GF-D8 (cell line): Measurements from ENCODE around the gene TRAPPC12.
"Not testable (repeated sequence)": the region's sequence is repeated elsewhere in the genome, so short reads cannot be mapped to it uniquely, and the experiment has no call there.

Experiments used
- DNase-seq: peaks from one replicate; lab custom pipeline; 2025; lab: John Stamatoyannopoulos, UW

The TRAPPC12 gene

DNA sequence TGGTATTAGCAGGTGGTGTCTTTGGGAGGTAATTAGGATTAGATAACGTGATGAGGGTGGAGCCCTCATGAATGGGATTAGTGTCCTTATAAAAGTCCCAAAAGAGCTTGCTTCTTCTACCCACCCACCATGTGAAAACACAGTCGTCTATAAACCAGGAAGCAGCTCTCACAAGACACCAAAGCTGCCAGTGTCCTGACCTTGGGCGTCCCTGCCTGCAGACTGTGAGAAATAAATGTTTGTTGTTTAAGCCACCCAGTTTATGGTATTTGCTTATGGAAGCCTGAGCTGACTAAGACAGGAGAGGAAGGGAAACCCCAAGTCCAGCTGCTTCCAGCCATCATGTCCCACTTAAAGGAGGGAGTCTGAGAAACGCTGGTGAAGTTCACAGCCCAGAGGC is 126.3 kb downstream of the TRAPPC12 start:
- no peak for DNase-seq

- no peak for DNase-seq
Measured at GRCh38 chr2:3512086-3512485, 132.6 kb downstream of the TRAPPC12 start.

- no peak for DNase-seq
Measured at GRCh38 chr2:3513026-3513810, 133.7 kb downstream of the TRAPPC12 start.

- not testable (repeated sequence) for DNase-seq
Measured at GRCh38 chr2:3515438-3515837, 135.9 kb downstream of the TRAPPC12 start.

DNA sequence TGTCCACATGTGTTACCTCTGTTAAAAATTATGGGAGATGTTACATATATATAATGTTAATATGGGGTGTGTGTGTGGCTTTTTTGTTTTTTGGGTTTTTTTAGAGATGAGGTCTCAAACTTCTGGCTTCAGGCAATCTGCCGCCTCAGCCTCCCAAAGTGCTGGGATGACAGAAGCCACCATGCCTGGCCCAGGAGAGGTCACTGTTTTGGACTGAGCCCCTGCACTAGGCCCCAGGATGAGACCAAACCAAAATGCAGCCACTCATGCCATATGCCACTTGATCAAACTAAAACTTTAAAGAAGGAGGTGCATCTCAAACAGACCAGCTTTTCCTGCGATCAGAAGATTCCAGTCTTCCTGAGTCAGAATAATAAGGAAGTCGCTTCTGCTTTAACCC is 137.3 kb downstream of the TRAPPC12 start:
- no peak for DNase-seq

DNA sequence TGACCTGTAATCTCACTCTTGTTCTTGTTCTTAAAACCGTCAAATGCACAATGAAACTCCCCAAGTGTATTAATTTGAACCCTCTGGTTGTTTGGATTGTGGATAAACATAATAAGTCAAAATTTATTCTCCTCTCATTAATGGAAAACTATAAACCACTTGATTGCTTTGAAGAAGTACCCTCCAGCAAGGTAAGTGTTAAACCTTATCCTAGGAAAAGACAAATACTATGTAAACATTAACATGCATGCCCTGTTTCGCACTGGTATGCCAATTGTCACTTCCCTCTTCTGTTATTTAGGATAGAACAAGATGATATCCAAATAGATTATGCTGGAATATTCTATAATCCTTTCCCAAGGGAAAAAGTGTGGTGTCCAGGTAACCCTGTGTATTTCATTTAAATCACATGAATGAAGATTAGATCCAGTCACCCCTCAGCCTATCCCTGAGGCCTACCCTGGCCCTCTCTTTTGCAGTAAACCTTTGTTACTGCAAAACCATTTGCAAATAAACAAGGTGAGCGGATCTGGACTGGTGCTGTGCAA is 138.5 kb downstream of the TRAPPC12 start:
- DNase-seq, result no peak

DNA sequence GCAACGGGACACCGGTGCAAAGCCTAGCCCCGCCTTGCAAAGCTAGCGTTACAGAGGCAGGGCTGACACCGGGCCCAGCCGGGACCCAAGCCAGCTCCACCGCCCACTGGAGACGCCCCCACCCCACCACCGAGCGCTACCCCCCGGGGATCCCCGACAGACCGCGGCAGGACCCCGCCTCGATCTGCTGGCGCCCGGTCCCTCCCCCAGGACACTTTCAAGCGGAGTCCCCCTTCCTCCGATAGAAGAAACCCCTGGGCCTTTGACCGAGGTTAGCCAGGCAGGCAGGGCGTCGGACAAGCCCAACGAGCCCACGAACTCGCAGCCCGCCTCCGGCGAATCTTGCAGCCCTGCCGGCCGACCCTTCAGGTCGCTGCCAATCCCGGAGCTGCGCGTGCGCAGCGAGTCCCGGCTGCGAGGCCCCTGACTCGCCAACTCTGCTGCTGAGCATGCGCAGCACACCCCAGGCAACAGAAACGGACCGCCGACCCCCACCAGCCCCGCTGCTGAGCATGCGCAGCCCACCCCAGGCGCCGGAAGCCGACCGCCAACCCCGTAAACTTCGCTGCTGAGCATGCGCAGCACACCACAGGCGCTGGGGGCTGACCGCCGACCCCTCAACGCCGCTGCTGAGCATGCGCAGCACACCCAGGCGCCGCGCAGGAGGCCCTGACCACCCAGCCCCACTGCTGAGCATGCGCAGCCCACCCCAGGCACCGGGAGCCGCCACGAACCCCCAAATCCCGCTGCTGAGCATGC is 139.2 kb downstream of the TRAPPC12 start:
- peak; percentile 92 for DNase-seq

- DNase-seq, result peak; percentile 52
Measured at GRCh38 chr2:3519255-3520205, 140.0 kb downstream of the TRAPPC12 start, which contains the start of gene ADI1. TSS of gene ADI1 (minus strand) at chr2:3519531. CDS start at chr2:3519487, 44 bp downstream.

DNA sequence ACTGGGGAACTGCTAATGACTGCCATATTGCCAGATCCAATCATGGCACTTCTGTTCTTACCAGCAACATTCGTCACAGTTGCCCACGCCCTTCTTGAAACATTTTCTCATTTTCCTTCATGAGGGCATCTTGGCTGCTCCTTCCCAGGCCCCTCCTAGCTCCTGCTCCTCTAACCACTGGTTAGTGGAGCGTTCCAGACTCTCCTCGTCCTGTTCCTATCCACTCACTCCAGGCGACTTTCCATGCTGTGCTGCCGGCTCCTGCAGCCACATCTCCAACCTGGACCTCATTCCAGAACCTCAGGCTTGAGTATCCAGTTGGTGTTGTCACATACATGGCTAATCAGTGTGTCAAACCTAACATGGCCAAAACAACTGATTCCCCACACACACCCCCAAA is 141.1 kb downstream of the TRAPPC12 start:
- no peak for DNase-seq

DNA sequence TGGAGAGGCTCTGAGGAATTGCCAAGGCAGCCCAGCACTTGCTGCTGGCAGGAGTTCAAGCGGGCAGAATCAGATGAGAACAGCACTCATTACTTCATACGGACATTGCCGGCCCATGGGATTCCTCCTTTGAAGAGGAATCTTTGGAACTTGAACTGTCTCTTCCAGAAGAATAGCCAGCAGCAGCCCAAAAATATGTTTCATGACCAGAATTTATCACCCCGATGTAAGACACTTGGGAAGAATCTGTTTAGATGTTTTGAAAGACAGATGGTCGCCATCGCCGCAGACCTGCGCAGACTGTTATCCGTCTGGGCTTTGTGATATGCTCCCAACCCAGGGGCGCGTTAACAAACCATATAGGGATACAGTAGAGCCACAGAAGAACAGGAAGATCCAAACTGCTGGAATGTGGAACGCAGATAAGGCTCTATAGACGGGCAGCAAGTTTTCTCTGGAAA is 143.5 kb downstream of the TRAPPC12 start:
- no peak for DNase-seq

GRCh38 chr2:3523551-3524041 is 144.1 kb downstream of the TRAPPC12 start:
- DNase-seq, result no peak

- DNase-seq, result no peak
Measured at GRCh38 chr2:3526871-3527270, 147.4 kb downstream of the TRAPPC12 start.

DNA sequence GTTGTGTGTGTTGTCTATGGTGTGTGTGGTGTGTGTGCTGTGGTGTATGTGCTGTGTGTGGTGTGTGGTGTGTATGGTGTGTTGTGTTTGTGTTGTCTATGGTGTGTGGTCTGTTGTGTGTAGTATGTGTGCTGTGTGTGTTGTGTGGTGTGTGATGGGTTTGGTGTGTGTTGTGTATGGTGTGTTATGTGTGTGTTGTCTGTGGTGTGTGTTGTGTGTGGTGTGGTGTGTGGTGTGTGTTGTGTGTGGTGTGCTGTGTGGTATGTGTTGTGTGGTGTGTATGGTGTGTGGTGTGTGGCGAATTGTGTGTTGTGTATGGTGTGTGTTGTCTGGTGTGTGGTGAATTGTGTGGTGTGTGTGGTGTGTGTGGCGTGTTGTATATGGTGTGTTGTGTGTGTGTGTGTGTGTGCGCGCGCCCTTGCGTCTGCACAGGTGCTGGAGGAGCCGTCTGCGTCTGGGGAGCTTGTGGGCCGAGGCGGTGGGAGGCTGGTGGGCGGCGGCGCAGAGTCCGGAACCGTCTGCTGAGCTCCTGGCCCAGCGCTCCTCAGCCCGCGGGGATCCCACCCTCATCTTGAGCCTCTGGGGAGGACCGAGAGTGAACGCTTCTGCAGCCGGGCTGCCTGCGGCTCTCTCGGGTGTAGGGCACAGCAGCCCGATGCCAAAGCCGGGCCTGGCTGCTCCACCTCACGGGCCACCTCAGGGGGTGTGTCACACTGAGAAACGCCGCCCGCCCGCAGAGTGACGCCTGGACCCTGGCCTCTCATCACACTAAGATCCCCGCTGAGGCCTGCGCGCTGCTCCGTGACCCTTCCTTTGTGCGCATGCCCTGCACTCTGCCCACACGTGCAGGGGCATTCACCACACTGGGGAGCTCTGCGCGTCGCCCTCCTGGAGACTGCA is 148.6 kb downstream of the TRAPPC12 start:
- DNase-seq, result no peak
